IMR-90 (cell line): ENCODE results near the gene PLCH1. TPM values are rescaled to one million over a fixed set of nuclear protein-coding genes. Genes with fewer than 3 reads are reported as not detected.

Experiments
- ATAC-seq: fragments of 200-7000 bp; cut with Tn5 transposase; 2 replicates; pipeline ENCODE4 v1.9.1; 2020; ENCODE audit warnings: low read depth, mild to moderate bottlenecking, moderate library complexity
- BruUV-seq: library from RNA; stranded (reverse); fragments of 400-500 nt; replicated peaks from 2 replicates; lab custom pipeline; 2021; lab: Mats Ljungman, UMichigan
- CTCF ChIA-PET: fragments of 300-600 bp; formaldehyde crosslinking; extraction: SDS; loops from one replicate; lab custom pipeline; 2021; ENCODE audit warnings: antibody characterized with exemption; lab: Yijun Ruan, JAX
- POLR2A ChIA-PET: fragments of 300-600 bp; sonication (Branson Sonifier 250); formaldehyde crosslinking; loops from one replicate; lab custom pipeline; 2022; ENCODE audit warnings: antibody characterized with exemption; ENCODE audit not compliant: unreplicated experiment; lab: Charles Lee
- DNase-seq: peaks from one replicate; pipeline ENCODE4 v3.0.0; 2013
- H2AFZ ChIP-seq: replicated peaks from 2 replicates; pipeline ENCODE3; 2013; ENCODE audit warnings: low read length, mild to moderate bottlenecking; ENCODE audit not compliant: poor library complexity
- H2AK5ac ChIP-seq: 2 replicates; pipeline ENCODE4 v1.6.1; 2013; ENCODE audit warnings: low read depth, low read length, inconsistent platforms
- H2AK9ac ChIP-seq: replicated peaks from 2 replicates; pipeline ENCODE3; 2013; ENCODE audit warnings: mild to moderate bottlenecking, low read depth, low read length, moderate library complexity; ENCODE audit not compliant: poor library complexity
- H2BK120ac ChIP-seq: 2 replicates; pipeline ENCODE4 v1.6.1; 2013; ENCODE audit warnings: low read depth, low read length, inconsistent platforms
- H2BK15ac ChIP-seq: 3 replicates; pipeline ENCODE4 v1.6.1; 2013; ENCODE audit warnings: low read depth, low read length, inconsistent platforms
- H2BK20ac ChIP-seq: 2 replicates; pipeline ENCODE4 v1.6.1; 2013; ENCODE audit warnings: low read depth, mild to moderate bottlenecking, inconsistent platforms, low read length, moderate library complexity
- H2BK5ac ChIP-seq: 2 replicates; pipeline ENCODE4 v1.6.1; 2013; ENCODE audit warnings: mild to moderate bottlenecking, low read depth, low read length, inconsistent platforms; ENCODE audit not compliant: poor library complexity, severe bottlenecking
- H3K14ac ChIP-seq: replicated peaks from 2 replicates; pipeline ENCODE4 v1.6.1; 2013; ENCODE audit warnings: low read depth, low read length, inconsistent platforms
- H3K18ac ChIP-seq: 2 replicates; pipeline ENCODE4 v1.6.1; 2013; ENCODE audit warnings: low read depth, low read length, control low read depth
- H3K23ac ChIP-seq: 2 replicates; pipeline ENCODE4 v1.6.1; 2013; ENCODE audit warnings: low read depth, low read length, inconsistent platforms
- H3K27ac ChIP-seq: 2 replicates; pipeline ENCODE4 v1.5.1; 2013; ENCODE audit warnings: mild to moderate bottlenecking, control low read depth, low read length; ENCODE audit not compliant: insufficient read depth
- H3K27me3 ChIP-seq: 2 replicates; pipeline ENCODE4 v1.6.1; 2013; ENCODE audit warnings: low read length; ENCODE audit not compliant: control insufficient read depth, insufficient read depth
- H3K36me3 ChIP-seq: 2 replicates; pipeline ENCODE4 v1.6.1; 2013; ENCODE audit warnings: low read length, mixed read lengths; ENCODE audit not compliant: control insufficient read depth, insufficient read depth
- H3K4ac ChIP-seq: 2 replicates; pipeline ENCODE4 v1.6.1; 2013; ENCODE audit warnings: low read depth, low read length, inconsistent platforms
- H3K4me1 ChIP-seq: 2 replicates; pipeline ENCODE4 v1.6.1; 2013; ENCODE audit warnings: low read length, mixed read lengths; ENCODE audit not compliant: control insufficient read depth, insufficient read depth
- H3K4me2 ChIP-seq: 2 replicates; pipeline ENCODE4 v1.6.1; 2013; ENCODE audit warnings: low read depth, mild to moderate bottlenecking, control low read depth, low read length, moderate library complexity
- H3K4me3 ChIP-seq: 2 replicates; pipeline ENCODE4 v1.5.1; 2013; ENCODE audit warnings: low read depth, mild to moderate bottlenecking, control low read depth, low read length, moderate library complexity; ENCODE audit not compliant: insufficient read depth
- H3K56ac ChIP-seq: 2 replicates; pipeline ENCODE4 v1.6.1; 2013; ENCODE audit warnings: low read length, inconsistent platforms; ENCODE audit not compliant: insufficient read depth; ENCODE audit errors: extremely low read depth
- H3K79me1 ChIP-seq, 2 experiments: 2 replicates each; pipeline ENCODE4 v1.6.1; 2013; ENCODE audit warnings: low read length in 2 of 2, inconsistent platforms in 1 of 2, low read depth in 1 of 2
- H3K9ac ChIP-seq: 2 replicates; pipeline ENCODE4 v1.6.1; 2013; ENCODE audit warnings: low read depth, low read length, control low read depth
- H3K9me1 ChIP-seq: 2 replicates; pipeline ENCODE4 v1.6.1; 2013; ENCODE audit warnings: low read length, inconsistent platforms; ENCODE audit not compliant: insufficient read depth
- H3K9me3 ChIP-seq: 2 replicates; pipeline ENCODE4 v1.6.1; 2013; ENCODE audit warnings: low read length; ENCODE audit not compliant: control insufficient read depth, insufficient read depth
- H4K20me1 ChIP-seq: 2 replicates; pipeline ENCODE4 v1.6.1; 2013; ENCODE audit warnings: low read length, inconsistent platforms; ENCODE audit not compliant: insufficient read depth
- H4K5ac ChIP-seq: 2 replicates; pipeline ENCODE4 v1.6.1; 2013; ENCODE audit warnings: mild to moderate bottlenecking, low read depth, low read length, control low read depth
- H4K8ac ChIP-seq, 2 experiments: 2 replicates each; pipeline ENCODE4 v1.6.1; 2013; ENCODE audit warnings: low read depth in 2 of 2, low read length in 2 of 2, control low read depth in 1 of 2, inconsistent platforms in 1 of 2
- H4K91ac ChIP-seq: 2 replicates; pipeline ENCODE4 v1.6.1; 2013; ENCODE audit warnings: low read depth, low read length, inconsistent platforms; ENCODE audit not compliant: insufficient read depth
- BHLHE40 ChIP-seq: fragments of 150-350 bp; IDR thresholded peaks from 2 replicates; pipeline ENCODE4 v1.6.1; 2016; ENCODE audit warnings: mild to moderate bottlenecking, low read depth, low read length
- CEBPB ChIP-seq: IDR thresholded peaks from 2 replicates; pipeline ENCODE4 v1.6.1; 2012; ENCODE audit warnings: low read depth, low read length, improper control_type of control experiment
- CHD1 ChIP-seq: IDR thresholded peaks from 2 replicates; pipeline ENCODE4 v1.6.1; 2012; ENCODE audit warnings: low read depth, low read length, improper control_type of control experiment
- FOS ChIP-seq: fragments of 150-350 bp; IDR thresholded peaks from 2 replicates; pipeline ENCODE4 v1.6.1; 2016; ENCODE audit warnings: low read depth, low read length
- MAFK ChIP-seq: IDR thresholded peaks from 2 replicates; pipeline ENCODE4 v1.6.1; 2012; ENCODE audit warnings: low read depth, low read length, improper control_type of control experiment
- MAZ ChIP-seq: IDR thresholded peaks from 2 replicates; pipeline ENCODE4 v1.6.1; 2012; ENCODE audit warnings: low read depth, mild to moderate bottlenecking, low read length, improper control_type of control experiment, moderate library complexity, borderline replicate concordance
- MXI1 ChIP-seq: IDR thresholded peaks from 2 replicates; pipeline ENCODE4 v1.6.1; 2012; ENCODE audit warnings: low read depth, mild to moderate bottlenecking, low read length, moderate library complexity, borderline replicate concordance
- NFE2L2 ChIP-seq: fragments of 150-350 bp; IDR thresholded peaks from 2 replicates; pipeline ENCODE4 v1.6.1; 2016; ENCODE audit warnings: low read depth, mild to moderate bottlenecking, low read length
- POLR2A ChIP-seq: IDR thresholded peaks from 2 replicates; pipeline ENCODE4 v1.6.1; 2012; ENCODE audit warnings: mild to moderate bottlenecking, low read depth, low read length
- RAD21 ChIP-seq: IDR thresholded peaks from 2 replicates; pipeline ENCODE4 v1.6.1; 2012; ENCODE audit warnings: low read length, improper control_type of control experiment
- RCOR1 ChIP-seq: IDR thresholded peaks from 2 replicates; pipeline ENCODE4 v1.6.1; 2012; ENCODE audit warnings: mild to moderate bottlenecking, low read length, improper control_type of control experiment; ENCODE audit not compliant: insufficient replicate concordance
- RFX5 ChIP-seq: IDR thresholded peaks from 2 replicates; pipeline ENCODE4 v1.8.0; 2012; ENCODE audit warnings: low read depth, mild to moderate bottlenecking, low read length, moderate library complexity
- SMC3 ChIP-seq: fragments of 150-350 bp; IDR thresholded peaks from 2 replicates; pipeline ENCODE4 v1.6.1; 2016; ENCODE audit warnings: low read depth, mild to moderate bottlenecking, antibody characterized with exemption, low read length, moderate library complexity
- dilution Hi-C: fragments of 300-500 bp; cut with HindIII; formaldehyde crosslinking; loops from one replicate; pipeline ENCODE4 v1.14.3; 2018; ENCODE audit warnings: low sequenced_read_pairs; ENCODE audit not compliant: unreplicated experiment
- in situ Hi-C: fragments of 300-500 bp; cut with MboI; formaldehyde crosslinking; loops from 3 replicates; pipeline ENCODE4 v1.14.3; 2019; ENCODE audit warnings: low sequenced_read_pairs, inconsistent platforms, mixed read lengths
- intact Hi-C: fragments of 100-400 bp; cut with micrococcal nuclease; formaldehyde crosslinking; loops from 2 replicates; pipeline ENCODE4 v1.10.0; 2022
- polyA plus RNA-seq, 3 experiments: library from polyadenylated mRNA; depleted of rRNA; stranded (reverse); fragments of >200 nt; gene quantifications; 2 replicates each; pipeline ENCODE4 v1.2.3, GENCODE V29; 2012; ENCODE audit warnings: low replicate concordance in 1 of 3
- total RNA-seq: library from RNA; depleted of rRNA; stranded (reverse); fragments of >200 nt; gene quantifications from 2 replicates; pipeline ENCODE4 v1.2.3, GENCODE V29; 2012
- TF ChIP-seq, protein P1 (sequence below): conservative IDR thresholded peaks from 2 replicates; pipeline ENCODE4 v1.5.1; 2012; ENCODE audit warnings: mild to moderate bottlenecking, low read depth, low read length, improper control_type of control experiment
- TF ChIP-seq, protein P2 (sequence below): fragments of 150-350 bp; IDR thresholded peaks from 2 replicates; pipeline ENCODE4 v1.6.1; 2017; ENCODE audit warnings: mild to moderate bottlenecking, antibody characterized with exemption, low read length, low read depth
- TF ChIP-seq, protein P3 (sequence below): fragments of 150-350 bp; IDR thresholded peaks from 2 replicates; pipeline ENCODE4 v1.6.1; 2016; ENCODE audit warnings: low read depth, mild to moderate bottlenecking, low read length, moderate library complexity, borderline replicate concordance

The PLCH1 gene
- total and polyA plus RNA-seq, 2 of the 4 experiments (the other 2 are of a cell fraction): not detected

DNA sequence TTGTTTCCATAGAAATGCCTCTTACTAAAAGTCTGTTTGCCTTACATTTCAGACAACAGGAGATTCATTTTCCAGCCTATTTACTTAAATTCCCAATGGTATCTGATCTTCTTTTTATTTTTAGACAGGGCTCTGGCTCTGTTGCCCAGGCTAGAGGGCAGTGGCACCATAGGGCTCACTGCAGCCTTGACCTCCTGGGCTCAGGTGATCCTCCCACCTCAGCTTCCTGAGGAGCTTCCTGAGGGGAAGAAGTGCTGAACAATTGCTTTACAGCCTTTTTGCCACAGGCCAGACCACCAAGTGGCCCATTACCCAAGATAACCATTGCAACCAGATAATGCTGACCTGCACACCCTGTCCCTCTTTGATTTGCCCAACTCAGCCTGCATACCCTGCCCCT lies 126.3 kb downstream of the PLCH1 start:
- Histone ChIP-seq H3K9me3 (no peaks in the 10 kb centered on the region), H3K4ac (no peak overlapping the region), H2AK5ac (no peak overlapping the region), H4K20me1 (no peaks in the 10 kb centered on the region), H4K5ac (no peak overlapping the region), H2BK20ac (no peak overlapping the region), H3K79me1 (no peaks in the 10 kb centered on the region), H2BK120ac (no peak overlapping the region), H3K9ac (no peak overlapping the region), H4K91ac (no peak overlapping the region), H2AFZ (no peak overlapping the region), H3K27me3 (no peaks in the 10 kb centered on the region), H3K4me1 (no peaks in the 10 kb centered on the region), H2BK5ac (no peak overlapping the region), H3K14ac (no peak overlapping the region), H3K36me3 (no peaks in the 10 kb centered on the region), H3K18ac (no peak overlapping the region), H3K23ac (no peak overlapping the region), H2AK9ac (no peak overlapping the region), H2BK15ac (no peak overlapping the region), H3K4me3 (no peak overlapping the region), H4K8ac (no peak overlapping the region), H3K56ac (no peak overlapping the region), H3K4me2 (no peak overlapping the region), H3K9me1 (no peaks in the 10 kb centered on the region), H3K27ac (no peak overlapping the region)
- POLR2A ChIA-PET: no interaction called here
- dilution Hi-C loops (no loop called here), intact Hi-C loops (no loop called here), in situ Hi-C loops (no loop called here)
- CTCF ChIA-PET: no interaction called here
- TF ChIP-seq, protein P1, sequence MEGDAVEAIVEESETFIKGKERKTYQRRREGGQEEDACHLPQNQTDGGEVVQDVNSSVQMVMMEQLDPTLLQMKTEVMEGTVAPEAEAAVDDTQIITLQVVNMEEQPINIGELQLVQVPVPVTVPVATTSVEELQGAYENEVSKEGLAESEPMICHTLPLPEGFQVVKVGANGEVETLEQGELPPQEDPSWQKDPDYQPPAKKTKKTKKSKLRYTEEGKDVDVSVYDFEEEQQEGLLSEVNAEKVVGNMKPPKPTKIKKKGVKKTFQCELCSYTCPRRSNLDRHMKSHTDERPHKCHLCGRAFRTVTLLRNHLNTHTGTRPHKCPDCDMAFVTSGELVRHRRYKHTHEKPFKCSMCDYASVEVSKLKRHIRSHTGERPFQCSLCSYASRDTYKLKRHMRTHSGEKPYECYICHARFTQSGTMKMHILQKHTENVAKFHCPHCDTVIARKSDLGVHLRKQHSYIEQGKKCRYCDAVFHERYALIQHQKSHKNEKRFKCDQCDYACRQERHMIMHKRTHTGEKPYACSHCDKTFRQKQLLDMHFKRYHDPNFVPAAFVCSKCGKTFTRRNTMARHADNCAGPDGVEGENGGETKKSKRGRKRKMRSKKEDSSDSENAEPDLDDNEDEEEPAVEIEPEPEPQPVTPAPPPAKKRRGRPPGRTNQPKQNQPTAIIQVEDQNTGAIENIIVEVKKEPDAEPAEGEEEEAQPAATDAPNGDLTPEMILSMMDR: no peak
- TF ChIP-seq RFX5 (no peak), CEBPB (no peak), SMC3 (no peak), MAFK (no peak), FOS (no peak), MXI1 (no peak), MAZ (no peak), RCOR1 (no peak), CHD1 (no peak), BHLHE40 (no peak), POLR2A (no peak), RAD21 (no peak), NFE2L2 (no peak)
- TF ChIP-seq, protein P2, sequence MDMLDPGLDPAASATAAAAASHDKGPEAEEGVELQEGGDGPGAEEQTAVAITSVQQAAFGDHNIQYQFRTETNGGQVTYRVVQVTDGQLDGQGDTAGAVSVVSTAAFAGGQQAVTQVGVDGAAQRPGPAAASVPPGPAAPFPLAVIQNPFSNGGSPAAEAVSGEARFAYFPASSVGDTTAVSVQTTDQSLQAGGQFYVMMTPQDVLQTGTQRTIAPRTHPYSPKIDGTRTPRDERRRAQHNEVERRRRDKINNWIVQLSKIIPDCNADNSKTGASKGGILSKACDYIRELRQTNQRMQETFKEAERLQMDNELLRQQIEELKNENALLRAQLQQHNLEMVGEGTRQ: no peak
- TF ChIP-seq, protein P3, sequence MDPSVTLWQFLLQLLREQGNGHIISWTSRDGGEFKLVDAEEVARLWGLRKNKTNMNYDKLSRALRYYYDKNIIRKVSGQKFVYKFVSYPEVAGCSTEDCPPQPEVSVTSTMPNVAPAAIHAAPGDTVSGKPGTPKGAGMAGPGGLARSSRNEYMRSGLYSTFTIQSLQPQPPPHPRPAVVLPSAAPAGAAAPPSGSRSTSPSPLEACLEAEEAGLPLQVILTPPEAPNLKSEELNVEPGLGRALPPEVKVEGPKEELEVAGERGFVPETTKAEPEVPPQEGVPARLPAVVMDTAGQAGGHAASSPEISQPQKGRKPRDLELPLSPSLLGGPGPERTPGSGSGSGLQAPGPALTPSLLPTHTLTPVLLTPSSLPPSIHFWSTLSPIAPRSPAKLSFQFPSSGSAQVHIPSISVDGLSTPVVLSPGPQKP: no peak
- BruUV-seq: no TSS peak
- DNase-seq (no peak), ATAC-seq (no peak)
